ENCODE data around the gene RABGAP1L. TPM values are rescaled to one million over a fixed set of nuclear protein-coding genes. Genes with fewer than 3 reads are reported as not detected.

The RABGAP1L gene
- total RNA-seq, 1 experiment from 2014 or later, result 76.9 TPM

DNA sequence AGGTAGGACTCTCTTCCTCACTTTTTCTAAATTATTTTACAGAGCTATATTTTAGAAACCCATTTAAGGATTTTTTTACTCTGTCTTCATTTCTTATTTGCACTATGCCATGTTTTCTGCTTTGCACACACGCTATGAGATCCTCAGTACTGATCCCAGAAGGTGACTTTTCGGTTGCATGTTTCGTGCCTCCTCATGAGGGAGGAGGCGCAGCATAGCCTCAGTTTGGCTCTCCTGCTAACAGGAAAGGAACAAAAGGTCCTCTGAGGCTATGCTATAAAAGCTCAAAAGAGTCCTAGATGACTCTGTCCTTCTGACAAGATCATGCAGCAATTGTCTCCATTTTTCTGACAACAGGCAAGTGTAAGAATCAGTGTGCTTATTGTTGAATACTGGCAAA lies 478.2 kb downstream of the RABGAP1L start:
- Mint-ChIP-seq H3K27ac (no peak overlapping the region), H3K36me3 (no peaks in the 10 kb centered on the region; the same call in 1 of the 2 replicates), H3K4me3 (no peak overlapping the region), H3K4me1 (no peaks in the 10 kb centered on the region), H3K27me3 (ENCODE audit: low read depth) (no peaks in the 10 kb centered on the region; the same call in 1 of the 2 replicates), H3K9me3 (peaks cover 3% of the 10 kb centered on the region; the same call in 1 of the 2 replicates)
- ATAC-seq (no peak), DNase-seq (ENCODE audit: low spot score) (no peak)
- POLR2A ChIA-PET, result no interaction called here
- TF ChIP-seq, protein P1, sequence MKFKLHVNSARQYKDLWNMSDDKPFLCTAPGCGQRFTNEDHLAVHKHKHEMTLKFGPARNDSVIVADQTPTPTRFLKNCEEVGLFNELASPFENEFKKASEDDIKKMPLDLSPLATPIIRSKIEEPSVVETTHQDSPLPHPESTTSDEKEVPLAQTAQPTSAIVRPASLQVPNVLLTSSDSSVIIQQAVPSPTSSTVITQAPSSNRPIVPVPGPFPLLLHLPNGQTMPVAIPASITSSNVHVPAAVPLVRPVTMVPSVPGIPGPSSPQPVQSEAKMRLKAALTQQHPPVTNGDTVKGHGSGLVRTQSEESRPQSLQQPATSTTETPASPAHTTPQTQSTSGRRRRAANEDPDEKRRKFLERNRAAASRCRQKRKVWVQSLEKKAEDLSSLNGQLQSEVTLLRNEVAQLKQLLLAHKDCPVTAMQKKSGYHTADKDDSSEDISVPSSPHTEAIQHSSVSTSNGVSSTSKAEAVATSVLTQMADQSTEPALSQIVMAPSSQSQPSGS (CRISPR knock-in tag; IDR thresholded peaks at IDR 0.05; ENCODE audit: borderline replicate concordance, low read depth), result no peak
- TF ChIP-seq STAT6 (CRISPR knock-in tag; conservative IDR thresholded peaks at IDR 0.05; ENCODE audit: low read depth), result no peak
- no peak for TF ChIP-seq NFATC4 (CRISPR knock-in tag; IDR thresholded peaks at IDR 0.05)
- TF ChIP-seq RELA (CRISPR knock-in tag; IDR thresholded peaks at IDR 0.05; ENCODE audit: borderline replicate concordance), result no peak
- TF ChIP-seq KAT7 (CRISPR knock-in tag; IDR thresholded peaks at IDR 0.05; ENCODE audit: borderline replicate concordance), result no peak
- TF ChIP-seq ZNF425 (CRISPR knock-in tag; conservative IDR thresholded peaks at IDR 0.05), result no peak
- no peak for TF ChIP-seq ZNF263 (CRISPR knock-in tag; IDR thresholded peaks at IDR 0.05; ENCODE audit: low read depth)
- TF ChIP-seq, protein P2, sequence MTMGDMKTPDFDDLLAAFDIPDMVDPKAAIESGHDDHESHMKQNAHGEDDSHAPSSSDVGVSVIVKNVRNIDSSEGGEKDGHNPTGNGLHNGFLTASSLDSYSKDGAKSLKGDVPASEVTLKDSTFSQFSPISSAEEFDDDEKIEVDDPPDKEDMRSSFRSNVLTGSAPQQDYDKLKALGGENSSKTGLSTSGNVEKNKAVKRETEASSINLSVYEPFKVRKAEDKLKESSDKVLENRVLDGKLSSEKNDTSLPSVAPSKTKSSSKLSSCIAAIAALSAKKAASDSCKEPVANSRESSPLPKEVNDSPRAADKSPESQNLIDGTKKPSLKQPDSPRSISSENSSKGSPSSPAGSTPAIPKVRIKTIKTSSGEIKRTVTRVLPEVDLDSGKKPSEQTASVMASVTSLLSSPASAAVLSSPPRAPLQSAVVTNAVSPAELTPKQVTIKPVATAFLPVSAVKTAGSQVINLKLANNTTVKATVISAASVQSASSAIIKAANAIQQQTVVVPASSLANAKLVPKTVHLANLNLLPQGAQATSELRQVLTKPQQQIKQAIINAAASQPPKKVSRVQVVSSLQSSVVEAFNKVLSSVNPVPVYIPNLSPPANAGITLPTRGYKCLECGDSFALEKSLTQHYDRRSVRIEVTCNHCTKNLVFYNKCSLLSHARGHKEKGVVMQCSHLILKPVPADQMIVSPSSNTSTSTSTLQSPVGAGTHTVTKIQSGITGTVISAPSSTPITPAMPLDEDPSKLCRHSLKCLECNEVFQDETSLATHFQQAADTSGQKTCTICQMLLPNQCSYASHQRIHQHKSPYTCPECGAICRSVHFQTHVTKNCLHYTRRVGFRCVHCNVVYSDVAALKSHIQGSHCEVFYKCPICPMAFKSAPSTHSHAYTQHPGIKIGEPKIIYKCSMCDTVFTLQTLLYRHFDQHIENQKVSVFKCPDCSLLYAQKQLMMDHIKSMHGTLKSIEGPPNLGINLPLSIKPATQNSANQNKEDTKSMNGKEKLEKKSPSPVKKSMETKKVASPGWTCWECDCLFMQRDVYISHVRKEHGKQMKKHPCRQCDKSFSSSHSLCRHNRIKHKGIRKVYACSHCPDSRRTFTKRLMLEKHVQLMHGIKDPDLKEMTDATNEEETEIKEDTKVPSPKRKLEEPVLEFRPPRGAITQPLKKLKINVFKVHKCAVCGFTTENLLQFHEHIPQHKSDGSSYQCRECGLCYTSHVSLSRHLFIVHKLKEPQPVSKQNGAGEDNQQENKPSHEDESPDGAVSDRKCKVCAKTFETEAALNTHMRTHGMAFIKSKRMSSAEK (CRISPR knock-in tag; IDR thresholded peaks at IDR 0.05; ENCODE audit: borderline replicate concordance), result no peak
- no peak for TF ChIP-seq NR2C2 (CRISPR knock-in tag; IDR thresholded peaks at IDR 0.05)
- TF ChIP-seq ZNF416 (CRISPR knock-in tag; IDR thresholded peaks at IDR 0.05), result no peak
- no peak for TF ChIP-seq FOXP1 (CRISPR knock-in tag; IDR thresholded peaks at IDR 0.05; ENCODE audit: borderline replicate concordance)
- CTCF ChIA-PET, result no interaction called here

DNA sequence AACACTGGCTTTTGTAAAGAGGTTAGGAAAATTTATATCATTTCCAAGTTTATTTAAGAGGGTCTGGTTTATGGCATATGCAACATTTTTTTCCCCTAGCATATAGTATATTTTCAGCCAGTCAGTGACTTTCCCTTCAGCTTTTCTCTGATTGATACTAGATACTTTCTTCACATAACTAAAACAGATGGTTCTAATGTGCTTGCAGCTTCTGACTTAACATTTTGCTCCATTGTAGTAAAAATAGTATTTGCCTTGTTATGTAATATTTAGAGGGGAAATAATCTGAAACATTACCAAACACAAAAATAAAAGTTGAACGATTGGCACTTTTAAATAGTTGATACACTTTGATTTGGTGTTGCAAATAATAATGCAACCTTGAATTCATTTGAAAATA lies 480.1 kb downstream of the RABGAP1L start:
- DNase-seq (ENCODE audit: low spot score) (no peak), ATAC-seq (no peak)
- ChIA-PET CTCF (no interaction called here), POLR2A (no interaction called here)
- Mint-ChIP-seq H3K4me3 (no peak overlapping the region), H3K27me3 (ENCODE audit: low read depth) (no peaks in the 10 kb centered on the region), H3K36me3 (no peaks in the 10 kb centered on the region), H3K27ac (no peak overlapping the region), H3K9me3 (no peaks in the 10 kb centered on the region), H3K4me1 (no peaks in the 10 kb centered on the region)
- TF ChIP-seq ZNF425 (CRISPR knock-in tag; conservative IDR thresholded peaks at IDR 0.05), result no peak
- TF ChIP-seq NR1H2 (CRISPR knock-in tag; IDR thresholded peaks at IDR 0.05), result no peak
- TF ChIP-seq, protein P3, sequence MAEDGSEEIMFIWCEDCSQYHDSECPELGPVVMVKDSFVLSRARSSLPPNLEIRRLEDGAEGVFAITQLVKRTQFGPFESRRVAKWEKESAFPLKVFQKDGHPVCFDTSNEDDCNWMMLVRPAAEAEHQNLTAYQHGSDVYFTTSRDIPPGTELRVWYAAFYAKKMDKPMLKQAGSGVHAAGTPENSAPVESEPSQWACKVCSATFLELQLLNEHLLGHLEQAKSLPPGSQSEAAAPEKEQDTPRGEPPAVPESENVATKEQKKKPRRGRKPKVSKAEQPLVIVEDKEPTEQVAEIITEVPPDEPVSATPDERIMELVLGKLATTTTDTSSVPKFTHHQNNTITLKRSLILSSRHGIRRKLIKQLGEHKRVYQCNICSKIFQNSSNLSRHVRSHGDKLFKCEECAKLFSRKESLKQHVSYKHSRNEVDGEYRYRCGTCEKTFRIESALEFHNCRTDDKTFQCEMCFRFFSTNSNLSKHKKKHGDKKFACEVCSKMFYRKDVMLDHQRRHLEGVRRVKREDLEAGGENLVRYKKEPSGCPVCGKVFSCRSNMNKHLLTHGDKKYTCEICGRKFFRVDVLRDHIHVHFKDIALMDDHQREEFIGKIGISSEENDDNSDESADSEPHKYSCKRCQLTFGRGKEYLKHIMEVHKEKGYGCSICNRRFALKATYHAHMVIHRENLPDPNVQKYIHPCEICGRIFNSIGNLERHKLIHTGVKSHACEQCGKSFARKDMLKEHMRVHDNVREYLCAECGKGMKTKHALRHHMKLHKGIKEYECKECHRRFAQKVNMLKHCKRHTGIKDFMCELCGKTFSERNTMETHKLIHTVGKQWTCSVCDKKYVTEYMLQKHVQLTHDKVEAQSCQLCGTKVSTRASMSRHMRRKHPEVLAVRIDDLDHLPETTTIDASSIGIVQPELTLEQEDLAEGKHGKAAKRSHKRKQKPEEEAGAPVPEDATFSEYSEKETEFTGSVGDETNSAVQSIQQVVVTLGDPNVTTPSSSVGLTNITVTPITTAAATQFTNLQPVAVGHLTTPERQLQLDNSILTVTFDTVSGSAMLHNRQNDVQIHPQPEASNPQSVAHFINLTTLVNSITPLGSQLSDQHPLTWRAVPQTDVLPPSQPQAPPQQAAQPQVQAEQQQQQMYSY (CRISPR knock-in tag; IDR thresholded peaks at IDR 0.05), result no peak
- no peak for TF ChIP-seq TCF7 (CRISPR knock-in tag; IDR thresholded peaks at IDR 0.05; ENCODE audit: low read depth)
- TF ChIP-seq, protein P4, sequence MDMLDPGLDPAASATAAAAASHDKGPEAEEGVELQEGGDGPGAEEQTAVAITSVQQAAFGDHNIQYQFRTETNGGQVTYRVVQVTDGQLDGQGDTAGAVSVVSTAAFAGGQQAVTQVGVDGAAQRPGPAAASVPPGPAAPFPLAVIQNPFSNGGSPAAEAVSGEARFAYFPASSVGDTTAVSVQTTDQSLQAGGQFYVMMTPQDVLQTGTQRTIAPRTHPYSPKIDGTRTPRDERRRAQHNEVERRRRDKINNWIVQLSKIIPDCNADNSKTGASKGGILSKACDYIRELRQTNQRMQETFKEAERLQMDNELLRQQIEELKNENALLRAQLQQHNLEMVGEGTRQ (CRISPR knock-in tag; IDR thresholded peaks at IDR 0.05), result no peak
- TF ChIP-seq FOXP1 (CRISPR knock-in tag; IDR thresholded peaks at IDR 0.05; ENCODE audit: borderline replicate concordance), result no peak
- no peak for TF ChIP-seq ZNF317 (CRISPR knock-in tag; IDR thresholded peaks at IDR 0.05; ENCODE audit: borderline replicate concordance, low read depth)
